ENCODE results near the gene APOL6.
"Not testable (repeated sequence)": the region's sequence is repeated elsewhere in the genome, so short reads cannot be mapped to it uniquely, and the experiment has no call there.

The APOL6 gene

DNA sequence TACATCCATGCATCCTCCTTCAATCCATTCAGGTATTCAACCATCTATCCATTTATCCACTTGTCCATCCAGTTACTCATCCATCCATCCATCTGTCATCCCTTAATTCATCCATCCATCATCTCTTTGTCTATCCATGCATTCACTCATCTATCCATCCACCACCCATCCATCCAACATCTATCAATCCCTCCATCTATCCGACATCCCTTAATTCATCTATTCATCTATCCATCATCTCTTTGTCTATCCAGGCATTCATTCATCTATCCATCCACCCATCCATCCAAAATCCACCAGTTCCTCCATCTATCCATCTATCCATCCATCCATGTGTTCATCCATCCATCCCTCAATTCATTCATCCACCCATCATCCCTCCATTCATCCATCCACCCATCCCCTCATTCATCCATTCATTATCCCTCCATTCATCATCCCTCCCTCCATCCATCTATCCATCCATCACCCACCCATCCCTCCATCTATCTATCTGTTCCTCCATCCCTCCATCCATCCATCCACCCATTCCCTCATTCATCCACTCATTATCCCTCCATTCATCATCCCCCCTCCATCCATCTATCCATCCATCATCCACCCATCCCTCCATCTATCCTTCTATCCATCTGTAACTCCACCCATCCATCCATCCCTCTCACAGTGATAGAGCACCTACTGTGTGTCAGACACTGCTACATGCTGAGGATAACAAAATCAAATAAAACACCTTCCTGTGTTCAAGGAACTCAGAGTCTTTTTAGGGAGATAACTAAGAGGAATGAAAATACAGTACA, 29.6 kb upstream of the APOL6 start:
- DNase-seq: no peak

DNA sequence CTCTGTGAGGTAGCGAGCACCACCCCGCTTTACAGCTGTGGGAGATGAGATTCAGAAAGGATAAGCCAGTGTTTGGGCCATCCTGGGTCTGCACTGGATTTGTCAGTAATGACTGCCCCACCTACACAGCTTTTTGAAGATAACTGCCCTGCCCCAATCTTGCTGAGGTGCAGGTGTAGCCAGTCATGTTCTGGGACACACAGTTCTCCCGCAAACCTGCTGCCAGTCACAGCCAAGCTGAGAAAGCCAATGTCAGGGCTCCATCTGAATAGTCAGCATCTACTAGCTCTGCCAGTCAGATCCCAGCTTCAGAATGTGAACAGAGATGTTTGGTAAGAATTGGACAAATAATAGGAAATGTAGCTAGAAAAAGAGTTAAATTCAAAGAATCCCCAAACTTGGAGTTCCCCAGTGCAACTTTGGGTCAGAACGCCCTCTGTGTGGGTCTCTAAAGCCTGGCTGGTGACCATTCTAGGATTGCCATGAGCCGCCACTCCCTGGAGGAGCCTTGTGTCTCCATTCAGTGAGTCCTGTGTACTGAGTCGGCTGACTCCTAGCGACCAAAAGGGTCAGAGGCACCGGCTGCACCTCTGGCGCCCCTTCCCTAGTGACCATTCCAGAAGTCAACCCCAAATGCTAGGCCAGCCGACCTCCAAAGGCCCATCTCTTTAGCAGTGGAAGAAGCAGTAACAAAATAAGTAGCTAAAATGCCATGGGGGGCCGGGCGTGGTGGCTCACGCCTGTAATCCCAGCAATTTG, 28.7 kb upstream of the APOL6 start:
- DNase-seq: no peak

DNA sequence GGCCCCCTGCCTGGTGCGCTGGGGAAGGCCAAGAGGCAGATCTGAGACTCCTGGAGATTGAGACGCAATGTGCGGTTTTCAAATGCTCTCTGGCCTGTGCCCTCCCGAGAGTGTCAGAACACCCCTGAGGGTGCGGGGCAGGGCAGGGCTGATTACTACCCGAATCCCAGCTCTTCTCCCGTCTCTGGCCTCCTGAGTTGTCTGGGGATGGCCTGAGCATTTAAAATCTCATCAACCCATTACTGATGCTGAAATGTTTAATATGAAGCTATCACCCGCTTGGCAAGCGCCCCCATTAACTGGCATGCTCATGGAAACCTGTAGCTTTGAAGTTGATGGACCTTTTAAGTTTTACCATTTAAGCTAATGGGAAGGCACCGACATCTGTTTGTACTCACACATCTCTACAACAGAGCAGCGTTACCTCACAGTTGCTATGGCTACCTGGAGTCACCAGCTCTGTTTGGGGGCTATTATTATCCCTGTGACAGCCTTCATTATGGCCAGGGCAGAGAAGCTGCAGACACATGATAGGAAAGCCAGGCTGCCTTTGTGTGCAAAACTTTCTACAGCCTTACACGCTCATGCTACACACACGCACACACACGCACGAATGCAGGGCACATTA, 27.5 kb upstream of the APOL6 start:
- DNase-seq: peak; percentile 39 to 80

DNA sequence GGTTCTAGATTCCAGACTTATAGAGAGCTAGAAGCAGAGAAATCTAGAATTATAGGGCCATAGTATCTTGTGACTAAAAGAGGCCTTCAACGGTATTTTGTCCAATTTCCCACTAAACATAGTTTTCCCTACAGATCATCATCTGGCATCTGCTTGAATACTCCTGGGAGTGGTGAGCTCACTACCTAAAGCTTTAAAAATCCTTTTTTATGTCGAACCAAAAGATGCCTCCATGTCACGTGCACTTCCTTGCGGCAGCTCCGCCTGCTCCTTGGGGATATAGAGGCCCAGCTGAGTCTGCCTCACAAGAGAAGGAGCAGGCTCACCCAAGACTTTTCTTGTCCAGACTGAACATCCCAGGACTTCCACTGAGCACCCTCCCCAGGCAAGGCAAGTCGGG, 26.8 kb upstream of the APOL6 start:
- DNase-seq: no peak

DNA sequence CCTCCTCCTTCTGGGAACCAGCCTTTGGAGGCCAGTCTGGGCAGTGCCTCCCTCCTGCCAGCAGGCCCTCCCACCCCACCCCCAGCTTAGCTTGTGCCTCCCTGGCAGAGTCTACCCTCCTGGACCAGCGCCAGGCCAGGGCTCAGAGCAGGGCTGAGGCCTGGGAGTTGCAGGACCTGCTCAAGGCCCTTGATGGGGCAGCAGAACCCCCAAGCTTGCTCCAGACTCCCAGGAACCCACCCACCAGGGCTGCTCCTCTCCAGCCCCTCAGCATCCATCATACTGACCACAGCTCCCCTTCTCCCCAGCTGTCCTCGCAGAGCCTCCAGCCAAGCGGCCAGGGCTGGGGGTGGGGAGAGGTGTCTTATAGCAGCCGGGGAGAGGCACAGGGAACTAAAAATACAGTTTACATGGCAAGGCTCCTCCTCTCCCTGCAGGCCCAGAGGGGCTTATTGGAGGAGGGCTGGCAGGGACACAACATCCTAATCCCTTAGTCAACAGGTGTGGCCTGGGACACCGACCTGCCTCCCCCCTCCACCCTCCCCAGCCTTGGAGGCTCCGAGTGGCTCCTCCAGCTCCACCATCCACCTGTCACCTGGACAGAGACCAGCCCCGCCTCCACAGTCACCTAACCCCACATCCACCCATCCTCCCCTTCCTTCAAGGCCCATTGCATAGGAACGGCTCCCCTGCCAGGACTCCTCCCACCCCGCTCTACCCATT, 25.9 kb upstream of the APOL6 start:
- peak; percentile 17 to 63 for DNase-seq

DNA sequence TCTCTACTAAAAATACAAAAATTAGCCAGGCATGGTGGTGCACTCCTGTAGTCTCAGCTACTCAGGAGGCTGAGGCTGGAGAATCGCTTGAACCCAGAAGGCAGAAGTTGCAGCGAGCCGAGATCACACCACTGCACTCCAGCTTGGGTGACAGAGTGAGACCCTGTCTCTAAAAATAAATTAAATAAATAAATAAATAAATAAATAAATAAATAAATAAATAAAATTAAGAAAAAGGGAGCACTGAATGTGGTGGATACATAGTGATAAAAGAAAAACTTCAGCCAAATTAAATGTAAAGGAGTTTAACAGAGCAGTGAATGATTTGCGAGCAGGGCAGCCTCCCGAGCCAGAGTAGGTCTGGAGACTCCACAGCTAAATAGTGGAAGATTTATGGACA, 24.4 kb upstream of the APOL6 start:
- not testable (repeated sequence) for DNase-seq

DNA sequence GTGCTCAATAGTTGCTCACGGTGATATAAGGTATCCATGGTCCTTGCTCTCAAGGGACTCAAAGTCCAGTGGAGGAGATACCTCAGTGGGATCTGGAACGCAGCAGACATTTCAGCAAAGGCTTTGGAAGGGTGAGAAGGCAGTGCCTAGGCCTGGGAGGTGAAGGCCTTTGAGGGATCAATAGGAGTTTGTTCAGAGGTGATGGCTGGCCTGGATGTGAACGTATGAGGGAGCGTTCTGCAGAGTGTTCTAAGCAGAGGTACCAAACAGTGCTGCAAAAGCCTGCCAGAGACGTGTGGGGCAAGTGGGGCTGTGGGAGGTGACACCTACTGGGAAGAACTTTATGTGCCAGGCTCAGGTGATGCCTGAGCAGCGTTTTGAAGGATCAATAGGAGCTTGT, 23.7 kb upstream of the APOL6 start:
- no peak for DNase-seq

DNA sequence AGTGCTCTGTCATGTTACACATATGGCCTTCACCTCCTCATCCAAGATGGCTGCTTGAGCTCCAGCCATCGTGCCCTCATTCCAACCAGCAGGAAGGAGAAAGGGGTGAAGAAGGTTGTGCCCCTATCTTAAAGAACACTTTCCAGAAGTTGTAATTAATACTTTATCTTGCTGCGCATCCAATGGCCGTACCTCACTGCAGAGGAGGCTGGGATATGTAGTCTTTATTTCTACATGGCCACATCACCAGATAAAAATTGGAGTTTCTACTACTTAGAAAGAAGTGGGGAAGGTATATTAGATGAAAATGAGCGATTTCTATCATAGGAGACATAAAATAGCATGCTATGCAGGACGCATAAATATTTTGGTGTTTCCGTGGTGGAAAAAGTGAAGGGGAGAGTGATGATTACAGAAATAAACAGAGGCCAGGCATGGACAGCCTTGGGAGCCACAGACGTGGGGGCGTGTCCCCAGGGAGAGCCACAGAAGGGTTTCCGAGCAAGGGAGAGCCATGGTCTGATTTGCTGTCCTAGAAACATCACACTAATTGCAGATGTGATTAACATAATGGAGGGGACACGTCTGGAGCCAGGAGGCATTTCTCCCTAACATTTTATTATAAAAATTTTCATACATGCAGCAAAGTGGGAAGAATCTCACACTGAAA, 22.3 kb upstream of the APOL6 start:
- peak in 1 of 2 experiments; percentile 23 for DNase-seq

DNA sequence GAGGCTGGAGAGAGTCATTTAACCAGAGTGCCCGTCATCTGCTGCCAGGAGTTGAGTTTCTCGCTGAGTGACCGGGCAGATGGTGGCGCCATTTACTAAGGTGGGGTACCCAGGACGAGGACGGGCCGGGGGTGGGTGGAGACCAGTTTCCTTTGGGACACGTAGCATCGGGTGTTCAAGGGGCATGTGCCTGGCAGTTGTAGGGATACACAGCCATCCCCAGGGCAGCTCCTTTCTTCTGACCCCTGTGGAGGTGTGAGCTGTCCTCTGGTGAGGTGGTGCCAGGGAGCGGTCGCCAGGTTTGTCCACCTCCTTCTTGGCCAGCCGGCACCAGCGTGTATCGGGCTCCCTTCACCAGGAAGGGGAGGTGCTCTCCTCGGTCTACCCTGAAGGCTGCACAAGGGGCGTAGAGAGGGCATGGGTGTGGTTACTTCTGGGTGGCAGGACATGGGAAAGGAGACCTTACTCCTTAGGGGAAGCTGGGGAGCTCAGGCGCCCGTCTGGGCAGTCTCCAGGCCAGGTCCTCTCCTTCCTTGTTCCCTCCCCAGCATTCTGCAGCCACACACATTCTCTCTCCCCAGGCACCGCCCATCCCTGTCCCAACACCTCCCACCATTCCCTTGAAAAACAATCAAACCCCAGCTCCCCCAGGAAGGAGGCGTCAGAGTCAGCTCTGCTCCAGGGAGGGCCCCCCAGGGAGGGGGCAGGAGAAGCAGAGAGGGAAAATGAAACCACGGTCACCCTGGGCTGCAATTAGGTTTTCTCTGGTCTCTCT, 20.8 kb upstream of the APOL6 start:
- DNase-seq: peak; percentile 80 to 86

DNA sequence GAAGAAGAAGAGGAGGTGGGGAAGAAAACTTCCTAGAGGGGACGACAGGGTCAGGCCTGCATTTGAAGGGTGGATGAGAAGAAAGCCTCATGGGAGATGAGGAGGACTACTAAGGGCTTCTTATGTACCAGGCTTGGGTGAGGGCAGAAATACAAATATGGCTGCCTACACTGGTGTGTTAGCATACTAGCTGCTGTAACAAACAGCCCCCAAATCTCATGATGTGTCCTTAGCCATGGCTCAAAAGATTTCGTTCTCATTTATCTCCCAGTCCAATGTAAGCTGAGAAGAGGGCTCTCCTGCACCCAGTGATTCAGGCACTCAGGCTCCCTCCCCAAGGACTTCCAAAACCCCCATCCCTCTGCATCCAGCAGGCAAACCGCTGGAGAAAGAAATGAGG, 19.5 kb upstream of the APOL6 start:
- DNase-seq: no peak

DNA sequence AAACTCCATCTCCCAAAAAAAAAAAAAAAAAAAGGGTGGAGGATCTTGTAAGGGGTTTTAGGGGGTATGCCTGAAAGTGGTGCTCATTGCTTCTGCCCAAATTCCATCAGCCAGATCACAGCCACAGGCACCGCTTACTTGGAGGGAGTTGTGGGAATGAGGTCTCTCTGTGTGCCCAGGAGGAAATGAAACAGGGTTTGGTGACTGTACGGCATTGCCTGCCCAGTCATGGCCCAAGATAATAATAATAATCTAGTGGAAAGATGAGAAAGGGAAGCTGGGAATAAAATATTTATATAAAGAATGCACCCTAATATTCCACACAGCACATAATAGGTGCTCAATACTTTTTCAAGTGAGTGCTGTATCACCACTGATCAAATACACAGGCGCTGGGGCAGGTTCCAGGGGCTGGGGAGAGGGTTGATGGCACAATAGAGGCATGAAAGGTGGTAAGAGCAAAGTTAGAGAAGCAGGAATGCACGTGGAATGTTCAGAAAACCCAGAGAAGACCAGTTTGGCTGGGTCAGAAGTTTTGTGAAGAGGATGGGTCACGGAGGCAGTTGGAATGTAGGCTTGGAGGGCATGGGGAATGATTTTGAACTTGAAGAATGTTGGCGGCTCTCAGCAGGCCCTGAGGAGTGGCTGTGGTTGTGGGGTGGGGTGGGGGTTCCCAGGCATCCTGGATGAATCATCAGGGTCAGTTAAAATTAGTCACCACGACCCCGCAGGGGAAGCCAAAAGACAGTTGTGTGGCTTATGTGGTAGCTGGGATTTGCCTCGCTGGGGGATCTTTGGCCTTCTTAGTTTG, 18.6 kb upstream of the APOL6 start:
- no peak for DNase-seq

DNA sequence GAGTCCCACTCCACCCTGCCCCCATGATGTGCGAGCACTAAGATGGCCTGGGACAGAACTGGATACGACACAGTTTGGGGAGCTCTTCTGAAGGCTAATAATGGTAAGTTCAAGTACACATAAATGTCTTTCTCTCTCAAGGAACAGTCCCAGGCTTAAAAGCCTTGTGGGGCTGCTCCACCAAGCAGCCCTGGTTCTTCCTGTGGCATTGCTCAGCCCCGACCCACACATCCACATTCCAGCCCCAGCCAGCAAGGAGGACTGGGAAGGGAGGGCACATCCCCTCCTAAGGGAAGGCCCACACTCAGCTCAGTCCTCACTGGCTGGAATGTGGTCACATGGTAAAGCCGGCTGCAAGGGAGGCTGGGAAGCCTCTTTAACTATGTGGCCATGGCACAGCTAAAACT, 17.9 kb upstream of the APOL6 start:
- DNase-seq: no peak

DNA sequence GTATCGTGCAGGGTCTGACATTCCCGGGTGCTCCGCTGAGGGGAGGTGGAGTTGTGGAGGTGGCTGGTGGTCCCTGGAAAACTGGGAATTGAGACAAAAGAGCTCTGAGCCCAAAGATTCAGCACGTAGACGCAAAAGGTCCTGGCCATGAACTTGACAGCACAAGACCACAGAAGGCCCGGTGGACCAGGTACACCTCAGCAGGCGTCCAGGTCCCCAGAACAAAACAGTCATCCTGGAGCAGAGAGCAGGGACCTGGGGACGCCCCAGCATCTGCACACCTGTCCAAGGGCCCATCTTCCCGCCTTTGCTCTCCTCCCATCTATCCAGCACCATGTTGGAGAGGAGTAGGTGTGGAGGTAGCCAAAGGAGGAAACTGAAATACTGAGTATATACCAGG, 17.4 kb upstream of the APOL6 start:
- no peak for DNase-seq

DNA sequence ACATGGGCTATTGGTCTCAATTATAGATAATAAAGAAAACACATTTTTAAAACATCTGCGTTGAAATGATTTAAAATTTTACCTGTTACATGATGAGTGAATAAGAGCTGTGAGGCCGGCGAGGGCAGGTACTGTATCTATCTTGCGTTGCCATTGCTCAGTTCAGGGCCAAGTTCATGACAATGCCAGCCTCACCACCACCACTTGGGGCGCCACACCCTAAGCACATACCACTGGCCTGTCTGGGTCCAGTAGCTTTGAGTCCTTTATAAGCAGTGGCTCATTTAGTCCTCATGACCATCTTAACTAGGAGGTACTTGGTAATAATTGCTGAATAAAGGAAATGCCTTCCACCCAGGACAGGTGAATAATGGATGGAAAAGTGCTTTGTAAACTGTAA, 16.6 kb upstream of the APOL6 start:
- peak; percentile 39 to 76 for DNase-seq

DNA sequence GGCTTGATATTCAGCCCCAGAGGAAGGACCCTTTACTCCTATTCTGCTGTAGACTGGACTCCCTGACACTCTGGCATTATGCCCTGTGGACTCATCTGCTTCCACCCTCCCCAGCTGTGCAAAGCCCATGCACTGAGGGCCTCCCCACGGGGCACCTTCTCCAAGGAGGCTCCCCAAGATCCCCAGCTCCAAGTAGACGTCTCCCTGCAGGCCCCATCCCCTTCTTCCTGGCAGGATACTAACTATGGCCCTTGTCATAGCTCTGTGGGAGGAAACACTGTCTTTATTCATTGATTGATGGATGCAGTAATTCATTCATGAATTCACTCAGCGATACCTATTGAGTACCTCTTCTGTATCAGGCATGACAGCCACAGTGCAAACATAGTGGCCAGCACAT, 15.3 kb upstream of the APOL6 start:
- DNase-seq: no peak

DNA sequence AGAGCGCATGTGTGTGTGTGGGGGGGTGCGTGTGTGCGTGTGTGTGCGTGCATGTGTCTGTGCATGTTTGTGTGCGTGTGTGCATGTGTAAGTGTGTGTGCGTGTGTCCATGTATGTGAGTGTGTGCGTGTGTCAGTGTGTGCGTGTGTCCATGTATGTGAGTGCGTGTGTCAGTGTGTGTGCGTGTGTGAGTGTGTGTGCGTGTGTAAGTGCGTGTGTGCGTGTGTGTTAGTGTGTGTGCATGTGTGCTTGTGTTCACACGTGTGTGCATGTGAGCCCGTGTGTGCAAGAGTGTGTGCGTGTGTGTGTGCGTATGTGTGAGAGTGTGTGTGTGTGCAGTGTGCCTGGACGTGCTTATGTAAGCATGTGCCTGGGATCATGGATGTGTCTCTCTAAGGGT, 14.7 kb upstream of the APOL6 start:
- no peak for DNase-seq

DNA sequence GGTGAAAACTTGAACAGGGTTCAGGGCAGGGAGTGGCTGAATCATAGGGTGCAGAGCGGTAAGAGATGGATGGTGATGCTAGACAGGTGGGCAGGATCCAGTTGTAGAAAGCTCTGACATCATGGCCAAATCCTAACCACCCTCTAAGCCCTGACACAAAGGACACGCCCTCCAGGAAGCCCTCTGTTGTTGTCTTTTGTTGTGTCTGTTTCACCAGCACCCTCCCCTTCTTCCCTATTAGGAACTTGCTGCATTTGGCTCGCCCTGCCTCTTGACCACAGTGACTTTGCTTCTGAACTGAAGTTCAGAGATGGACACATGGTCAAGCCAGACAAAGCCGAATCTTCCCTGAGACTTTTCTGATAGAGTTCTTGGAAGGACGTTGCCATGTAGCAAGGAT, 14.2 kb upstream of the APOL6 start:
- no peak for DNase-seq

DNA sequence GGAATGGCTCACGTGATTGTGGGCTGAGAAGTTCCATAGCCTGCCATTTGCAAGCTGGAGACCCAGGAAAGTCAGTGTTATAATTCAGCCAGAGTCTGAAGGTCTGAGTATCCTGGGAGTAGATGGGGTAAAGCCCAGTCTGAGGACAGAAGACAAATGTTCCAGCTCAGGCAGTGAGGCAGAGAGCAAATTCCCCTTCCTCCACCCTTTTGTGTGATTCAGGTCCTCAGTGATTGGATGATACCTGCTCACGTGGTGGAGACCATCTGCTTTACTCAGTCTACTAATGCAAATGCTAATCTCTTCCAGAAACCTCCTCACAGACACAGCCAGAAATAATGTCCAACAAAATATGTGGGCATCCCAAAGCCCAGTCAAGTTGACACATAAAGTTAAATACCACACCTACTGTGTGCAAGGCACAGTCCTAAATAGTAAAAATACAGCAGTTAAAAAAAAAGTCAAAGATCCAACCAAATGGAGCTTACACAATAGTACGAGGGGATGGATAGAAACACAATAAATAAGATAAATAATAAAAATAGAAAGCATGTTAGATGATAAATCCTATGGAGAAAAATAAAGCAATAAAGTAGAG, 13.2 kb upstream of the APOL6 start:
- peak; percentile 40 to 73 for DNase-seq

DNA sequence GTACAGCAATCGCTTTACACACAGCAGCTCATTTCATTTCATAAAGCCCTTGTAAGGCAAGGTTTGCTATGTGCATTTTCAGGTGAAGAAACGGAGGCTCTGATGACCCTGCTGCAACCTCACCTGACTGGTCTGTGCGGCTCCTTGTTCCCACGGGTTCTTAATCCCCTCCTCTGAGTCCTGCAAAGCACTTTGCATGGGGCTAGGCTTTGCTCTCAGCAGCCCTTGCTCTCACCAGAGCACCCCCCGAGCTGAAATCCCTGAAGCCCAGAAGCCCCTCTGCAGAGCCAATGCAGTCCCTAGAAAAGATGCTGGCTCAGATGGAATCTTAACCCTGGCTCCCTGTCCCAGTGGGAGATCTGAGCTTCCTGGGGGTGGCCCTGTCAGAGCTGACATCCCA, 11.0 kb upstream of the APOL6 start:
- DNase-seq: no peak

DNA sequence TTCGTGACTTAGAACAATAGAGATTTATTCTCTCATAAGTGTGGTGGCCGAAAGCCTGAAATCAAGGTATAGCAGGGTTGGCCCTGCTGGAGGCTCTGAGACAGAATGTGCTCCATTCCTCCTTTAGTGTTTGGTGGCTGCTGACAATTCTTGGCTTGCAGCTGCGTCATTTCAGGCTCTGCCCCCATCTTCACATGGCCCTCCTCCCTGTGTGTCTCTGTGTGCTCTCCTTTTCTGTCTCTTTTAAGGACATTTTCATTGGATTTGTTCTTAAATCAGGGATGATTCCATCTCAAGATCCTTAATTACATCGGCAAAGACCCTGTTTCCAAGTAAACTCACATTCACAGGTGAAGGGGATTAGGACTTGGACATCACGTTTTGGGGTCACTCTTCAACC, 10.2 kb upstream of the APOL6 start:
- no peak for DNase-seq

DNA sequence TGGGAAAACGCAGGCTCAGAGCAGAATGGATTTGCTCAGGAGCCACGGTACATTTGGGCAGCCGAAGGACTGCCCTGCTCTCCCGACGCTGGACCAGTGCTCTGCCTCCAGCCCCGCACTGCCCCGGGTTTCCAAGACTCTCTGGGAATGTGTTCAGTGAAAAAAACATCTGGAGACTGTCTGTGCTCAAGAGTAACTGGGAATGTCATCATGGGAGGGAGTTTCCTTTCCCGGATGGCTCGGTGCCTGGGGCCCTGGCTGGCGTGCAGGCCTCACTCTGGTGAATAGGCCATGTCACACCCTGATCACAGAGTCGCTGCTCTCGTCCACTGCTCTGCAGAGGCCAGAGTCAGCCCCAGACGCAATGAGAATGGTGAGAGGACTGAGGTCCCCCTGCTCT, 9.8 kb upstream of the APOL6 start:
- DNase-seq: no peak
